ENCODE measurements around the gene RPL15.

Gene RPL15

DNA sequence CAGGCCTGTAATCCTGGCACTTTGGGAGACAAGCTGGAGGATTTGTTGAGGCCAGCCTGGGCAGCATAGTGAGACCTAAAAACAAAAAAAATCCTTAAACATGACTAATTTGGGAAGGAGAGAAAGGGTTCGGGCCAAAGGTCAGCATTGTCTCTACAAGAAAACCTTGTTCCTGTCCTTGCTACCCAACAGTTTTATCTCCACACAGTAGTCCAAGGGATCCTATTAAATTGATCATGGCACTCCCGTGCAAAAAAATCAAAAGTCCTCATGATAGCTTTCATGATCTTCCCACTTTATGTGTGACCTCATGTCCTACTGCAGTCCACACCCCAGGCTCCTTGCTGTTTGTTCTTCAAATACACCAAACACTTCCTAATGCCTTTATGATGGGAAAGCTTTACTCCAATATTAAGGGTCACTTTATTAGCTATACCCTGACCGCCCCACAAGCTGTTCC, 4.2 kb downstream of the RPL15 start:
- TF ChIP-seq CTCF (IDR thresholded peaks at IDR 0.05; ENCODE audit: low read depth, low read length): no peak
- no peak overlapping the region for H3K4me3 ChIP-seq (ENCODE audit: low read depth, low read length)

- no peak for TF ChIP-seq CTCF (IDR thresholded peaks at IDR 0.05; ENCODE audit: low read depth, low read length)
- no peak overlapping the region for H3K4me3 ChIP-seq (ENCODE audit: low read depth, low read length)
Measured at GRCh38 chr3:23923786-23924185, 6.9 kb downstream of the RPL15 start.

GRCh38 chr3:23926246-23926645, 9.3 kb downstream of the RPL15 start:
- TF ChIP-seq CTCF (IDR thresholded peaks at IDR 0.05; ENCODE audit: low read depth, low read length): no peak
- H3K4me3 ChIP-seq (ENCODE audit: low read depth, low read length): no peak overlapping the region

DNA sequence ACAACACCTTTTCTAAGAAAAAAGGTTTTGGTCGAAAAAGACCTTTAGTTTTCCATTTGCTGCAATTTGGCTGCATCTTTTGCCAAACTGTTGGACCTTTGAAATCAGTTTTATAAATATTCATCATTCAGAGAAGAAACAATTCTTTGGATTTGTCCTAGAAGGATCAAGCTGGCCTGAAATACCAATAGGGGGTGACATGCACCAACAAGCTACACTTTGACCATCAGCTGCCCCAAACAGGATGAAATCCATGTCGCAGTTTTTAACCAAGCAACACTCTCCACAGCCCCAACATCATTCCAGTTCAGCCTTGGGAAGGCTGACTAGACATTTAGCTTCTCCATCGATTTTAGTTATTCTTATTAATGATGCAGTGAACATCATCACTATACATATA, 9.8 kb downstream of the RPL15 start:
- no peak overlapping the region for H3K4me3 ChIP-seq (ENCODE audit: low read depth, low read length)
- no peak for TF ChIP-seq CTCF (IDR thresholded peaks at IDR 0.05; ENCODE audit: low read depth, low read length)

GRCh38 chr3:23928524-23928923, 11.6 kb downstream of the RPL15 start:
- no peak overlapping the region for H3K4me3 ChIP-seq (ENCODE audit: low read depth, low read length)
- TF ChIP-seq CTCF (IDR thresholded peaks at IDR 0.05; ENCODE audit: low read depth, low read length): no peak

DNA sequence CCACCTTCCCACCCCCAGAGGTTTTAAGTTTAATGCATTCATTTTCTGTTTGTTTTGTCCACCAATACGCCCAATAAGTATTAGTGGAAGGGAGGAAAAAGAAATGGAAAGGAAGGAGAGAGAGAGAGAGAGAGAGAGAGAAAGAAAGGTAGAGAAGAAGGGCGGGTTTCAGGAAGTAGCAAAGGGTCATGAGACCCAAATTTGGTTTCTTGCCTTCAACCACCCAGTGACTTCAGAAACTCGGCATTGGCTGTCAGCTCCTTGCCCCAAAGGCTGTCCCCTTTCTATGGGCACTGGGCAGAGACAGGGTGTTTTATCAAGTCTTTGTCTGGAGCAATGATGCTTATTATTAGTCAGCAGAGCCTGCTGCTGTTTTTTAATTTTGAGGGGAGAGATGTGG, 14.7 kb downstream of the RPL15 start:
- H3K4me3 ChIP-seq (ENCODE audit: low read depth, low read length): no peak overlapping the region
- TF ChIP-seq CTCF (IDR thresholded peaks at IDR 0.05; ENCODE audit: low read depth, low read length): no peak

DNA sequence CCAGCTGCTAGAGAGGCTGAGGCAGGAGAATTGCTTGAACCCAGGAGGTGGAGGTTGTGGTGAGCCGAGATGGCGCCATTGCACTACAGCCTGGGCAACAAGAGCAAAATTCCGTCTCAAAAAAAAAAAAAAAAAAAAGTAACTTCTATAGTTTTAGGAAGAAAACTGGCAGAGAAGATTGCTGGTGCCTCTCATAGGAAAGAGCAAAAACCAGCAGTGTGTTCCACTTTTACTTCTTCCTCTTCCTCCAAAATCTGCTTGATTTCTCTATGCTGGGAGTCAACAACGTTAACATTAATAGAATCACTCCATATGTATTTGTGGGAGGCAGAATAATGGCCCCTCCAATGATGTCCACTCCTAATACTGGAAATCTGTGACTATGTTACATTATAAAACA, 15.6 kb downstream of the RPL15 start:
- no peak for TF ChIP-seq CTCF (IDR thresholded peaks at IDR 0.05; ENCODE audit: low read depth, low read length)

More for the DNA sequence above, 15.6 kb downstream of the RPL15 start:
- no peak overlapping the region for H3K4me3 ChIP-seq (ENCODE audit: low read depth, low read length)
